MM.1S (cell line): ENCODE results near the gene DDI1.

Experiments used
- DNase-seq: peaks from one replicate; pipeline ENCODE4 v3.0.0-alpha.2; 2015
- H2AFZ ChIP-seq: fragments of 300-600 bp; sonication (generic); 2 replicates; pipeline ENCODE4 v1.6.0; 2016; ENCODE audit warnings: antibody characterized with exemption, low read length
- H3F3A ChIP-seq: fragments of 300-600 bp; sonication (generic); 2 replicates; pipeline ENCODE4 v1.6.1; 2016; ENCODE audit warnings: mild to moderate bottlenecking, antibody characterized with exemption, low read length, moderate library complexity, mixed read lengths; ENCODE audit not compliant: insufficient read depth
- H3K27ac ChIP-seq: fragments of 300-600 bp; sonication (generic); 2 replicates; pipeline ENCODE4 v1.5.1; 2016; ENCODE audit warnings: mild to moderate bottlenecking, low read length
- H3K27me3 ChIP-seq: fragments of 300-600 bp; sonication (generic); replicated peaks from 2 replicates; pipeline ENCODE4 v1.6.0; 2016; ENCODE audit warnings: low read length; ENCODE audit not compliant: insufficient read depth
- H3K36me3 ChIP-seq: fragments of 300-600 bp; sonication (generic); replicated peaks from 2 replicates; pipeline ENCODE4 v1.6.1; 2016; ENCODE audit warnings: mild to moderate bottlenecking, low read length, mixed read lengths; ENCODE audit not compliant: insufficient read depth
- H3K4me1 ChIP-seq: fragments of 300-600 bp; sonication (generic); 2 replicates; pipeline ENCODE4 v1.6.1; 2016; ENCODE audit warnings: low read length, mixed read lengths
- H3K4me2 ChIP-seq: fragments of 300-600 bp; sonication (generic); 2 replicates; pipeline ENCODE4 v1.6.0; 2016; ENCODE audit warnings: low read depth, low read length
- H3K4me3 ChIP-seq: fragments of 300-600 bp; sonication (generic); 2 replicates; pipeline ENCODE4 v1.5.1; 2016; ENCODE audit warnings: low read length, mixed read lengths
- H3K79me2 ChIP-seq: fragments of 300-600 bp; sonication (generic); 2 replicates; pipeline ENCODE4 v1.6.1; 2016; ENCODE audit warnings: mixed run types, low read length, mixed read lengths
- H3K9ac ChIP-seq: fragments of 300-600 bp; sonication (generic); 2 replicates; pipeline ENCODE4 v1.6.1; 2016; ENCODE audit warnings: low read length, mixed read lengths
- H3K9me2 ChIP-seq: fragments of 300-600 bp; sonication (generic); replicated peaks from 2 replicates; pipeline ENCODE4 v1.6.1; 2016; ENCODE audit warnings: mild to moderate bottlenecking, low read length, mixed read lengths; ENCODE audit not compliant: insufficient read depth
- H3K9me3 ChIP-seq: fragments of 300-600 bp; sonication (generic); replicated peaks from 2 replicates; pipeline ENCODE4 v1.6.1; 2016; ENCODE audit warnings: mild to moderate bottlenecking, low read length, mixed read lengths; ENCODE audit not compliant: insufficient read depth
- H4K20me1 ChIP-seq: fragments of 300-600 bp; sonication (generic); 2 replicates; pipeline ENCODE4 v1.6.1; 2016; ENCODE audit warnings: mild to moderate bottlenecking, low read length, moderate library complexity, mixed read lengths; ENCODE audit not compliant: insufficient read depth
- EZH2 ChIP-seq: fragments of 300-600 bp; sonication (generic); optimal IDR thresholded peaks from 2 replicates; pipeline ENCODE3; 2017; ENCODE audit warnings: low read depth, mild to moderate bottlenecking, antibody characterized with exemption, low read length, mixed read lengths
- EZH2phosphoT487 ChIP-seq: fragments of 300-600 bp; sonication (generic); IDR thresholded peaks from 2 replicates; pipeline ENCODE4 v1.6.1; 2018; ENCODE audit warnings: antibody characterized with exemption, low read length
- TF ChIP-seq, protein P1 (sequence below): fragments of 300-600 bp; sonication (generic); IDR thresholded peaks from 2 replicates; pipeline ENCODE4 v1.5.1; 2016; ENCODE audit warnings: antibody characterized with exemption, low read length, mixed read lengths

The DDI1 gene

DNA sequence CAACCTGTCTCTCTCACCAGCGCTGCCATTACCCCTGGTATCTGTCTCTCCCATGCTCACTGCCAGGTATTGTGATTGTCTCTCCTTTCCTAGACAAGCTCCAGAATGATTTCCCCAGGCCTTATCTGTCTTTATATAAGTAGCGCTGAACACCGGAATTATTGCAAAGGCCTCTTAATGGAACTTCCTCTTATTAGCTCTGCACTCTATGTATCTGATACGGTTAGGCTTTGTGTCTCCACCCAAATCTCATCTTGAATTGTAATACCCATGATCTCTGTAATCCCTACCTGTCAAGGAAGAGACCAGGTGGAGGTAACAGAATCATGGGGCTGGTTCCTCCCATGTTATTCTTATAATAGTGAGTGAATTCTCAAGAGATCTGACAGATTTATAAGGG lies 39.3 kb downstream of the DDI1 start:
- Histone ChIP-seq H3F3A (no peaks in the 10 kb centered on the region), H3K4me1 (no peaks in the 10 kb centered on the region), H4K20me1 (no peaks in the 10 kb centered on the region), H3K4me2 (no peak overlapping the region), H3K79me2 (no peaks in the 10 kb centered on the region), H3K9ac (no peak overlapping the region), H2AFZ (no peak overlapping the region), H3K36me3 (no peaks in the 10 kb centered on the region), H3K9me2 (no peaks in the 10 kb centered on the region), H3K4me3 (no peak overlapping the region), H3K27ac (no peak overlapping the region), H3K27me3 (no peaks in the 10 kb centered on the region), H3K9me3 (no peaks in the 10 kb centered on the region)
- TF ChIP-seq, protein P1, sequence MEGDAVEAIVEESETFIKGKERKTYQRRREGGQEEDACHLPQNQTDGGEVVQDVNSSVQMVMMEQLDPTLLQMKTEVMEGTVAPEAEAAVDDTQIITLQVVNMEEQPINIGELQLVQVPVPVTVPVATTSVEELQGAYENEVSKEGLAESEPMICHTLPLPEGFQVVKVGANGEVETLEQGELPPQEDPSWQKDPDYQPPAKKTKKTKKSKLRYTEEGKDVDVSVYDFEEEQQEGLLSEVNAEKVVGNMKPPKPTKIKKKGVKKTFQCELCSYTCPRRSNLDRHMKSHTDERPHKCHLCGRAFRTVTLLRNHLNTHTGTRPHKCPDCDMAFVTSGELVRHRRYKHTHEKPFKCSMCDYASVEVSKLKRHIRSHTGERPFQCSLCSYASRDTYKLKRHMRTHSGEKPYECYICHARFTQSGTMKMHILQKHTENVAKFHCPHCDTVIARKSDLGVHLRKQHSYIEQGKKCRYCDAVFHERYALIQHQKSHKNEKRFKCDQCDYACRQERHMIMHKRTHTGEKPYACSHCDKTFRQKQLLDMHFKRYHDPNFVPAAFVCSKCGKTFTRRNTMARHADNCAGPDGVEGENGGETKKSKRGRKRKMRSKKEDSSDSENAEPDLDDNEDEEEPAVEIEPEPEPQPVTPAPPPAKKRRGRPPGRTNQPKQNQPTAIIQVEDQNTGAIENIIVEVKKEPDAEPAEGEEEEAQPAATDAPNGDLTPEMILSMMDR = no peak
- TF ChIP-seq EZH2phosphoT487 = no peak
- no peak for DNase-seq

DNA sequence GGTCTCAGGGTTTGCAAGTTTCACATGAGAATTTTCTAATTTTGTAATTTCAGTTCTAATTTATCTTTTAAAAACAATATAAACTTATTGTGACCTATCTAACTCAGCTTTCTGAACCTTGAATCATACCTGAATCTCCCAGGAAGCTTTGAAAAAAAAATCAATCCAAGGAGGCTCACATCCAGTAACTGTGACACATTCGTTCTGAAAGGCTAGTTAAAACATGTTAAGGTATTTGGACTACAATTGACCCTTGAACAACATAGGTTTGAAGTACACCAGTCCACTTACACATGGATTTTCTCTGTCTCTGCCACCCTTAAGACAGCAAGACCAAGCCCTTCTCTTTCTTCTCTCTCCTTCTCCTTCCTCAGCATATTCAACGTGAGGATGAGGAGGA lies 40.0 kb downstream of the DDI1 start:
- Histone ChIP-seq H3K4me3 (no peak overlapping the region), H3K36me3 (no peaks in the 10 kb centered on the region), H3K9ac (no peak overlapping the region), H3K4me1 (no peaks in the 10 kb centered on the region), H3K9me2 (no peaks in the 10 kb centered on the region), H3K4me2 (no peak overlapping the region), H3K79me2 (no peaks in the 10 kb centered on the region), H3K27me3 (no peaks in the 10 kb centered on the region), H3K27ac (no peak overlapping the region), H3K9me3 (no peaks in the 10 kb centered on the region), H2AFZ (no peak overlapping the region), H3F3A (no peaks in the 10 kb centered on the region), H4K20me1 (no peaks in the 10 kb centered on the region)
- TF ChIP-seq EZH2phosphoT487 = no peak
- TF ChIP-seq, protein P1 = no peak
- no peak for TF ChIP-seq EZH2
- DNase-seq = no peak

DNA sequence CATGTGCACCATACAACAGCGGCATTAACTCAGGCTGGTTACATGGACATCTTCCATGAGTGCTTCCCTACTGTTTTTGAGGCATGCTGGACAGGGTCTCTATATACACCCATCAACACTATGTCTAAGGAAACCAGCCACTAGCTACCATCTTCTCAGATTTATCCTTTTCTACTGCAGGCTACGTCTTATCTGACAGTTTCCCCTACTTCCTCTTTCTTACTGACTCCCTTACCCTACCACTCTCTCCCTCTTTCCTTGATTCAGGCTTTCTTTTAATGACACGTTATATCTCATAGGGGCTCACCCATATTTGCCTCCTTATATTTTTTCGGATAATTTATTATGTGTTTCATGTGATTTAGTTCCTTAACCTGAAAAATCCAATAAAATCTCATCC lies 41.8 kb downstream of the DDI1 start:
- Histone ChIP-seq H3F3A (no peaks in the 10 kb centered on the region), H3K27ac (no peak overlapping the region), H2AFZ (no peak overlapping the region), H3K9ac (no peak overlapping the region), H3K4me1 (no peaks in the 10 kb centered on the region), H3K9me3 (no peaks in the 10 kb centered on the region), H3K27me3 (no peaks in the 10 kb centered on the region), H4K20me1 (no peaks in the 10 kb centered on the region), H3K79me2 (no peaks in the 10 kb centered on the region), H3K36me3 (no peaks in the 10 kb centered on the region), H3K9me2 (no peaks in the 10 kb centered on the region), H3K4me2 (no peak overlapping the region), H3K4me3 (no peak overlapping the region)
- no peak for DNase-seq
- TF ChIP-seq, protein P1 = no peak
- no peak for TF ChIP-seq EZH2phosphoT487
- no peak for TF ChIP-seq EZH2
